ENCODE measurements around the gene PAN2.

DNA sequence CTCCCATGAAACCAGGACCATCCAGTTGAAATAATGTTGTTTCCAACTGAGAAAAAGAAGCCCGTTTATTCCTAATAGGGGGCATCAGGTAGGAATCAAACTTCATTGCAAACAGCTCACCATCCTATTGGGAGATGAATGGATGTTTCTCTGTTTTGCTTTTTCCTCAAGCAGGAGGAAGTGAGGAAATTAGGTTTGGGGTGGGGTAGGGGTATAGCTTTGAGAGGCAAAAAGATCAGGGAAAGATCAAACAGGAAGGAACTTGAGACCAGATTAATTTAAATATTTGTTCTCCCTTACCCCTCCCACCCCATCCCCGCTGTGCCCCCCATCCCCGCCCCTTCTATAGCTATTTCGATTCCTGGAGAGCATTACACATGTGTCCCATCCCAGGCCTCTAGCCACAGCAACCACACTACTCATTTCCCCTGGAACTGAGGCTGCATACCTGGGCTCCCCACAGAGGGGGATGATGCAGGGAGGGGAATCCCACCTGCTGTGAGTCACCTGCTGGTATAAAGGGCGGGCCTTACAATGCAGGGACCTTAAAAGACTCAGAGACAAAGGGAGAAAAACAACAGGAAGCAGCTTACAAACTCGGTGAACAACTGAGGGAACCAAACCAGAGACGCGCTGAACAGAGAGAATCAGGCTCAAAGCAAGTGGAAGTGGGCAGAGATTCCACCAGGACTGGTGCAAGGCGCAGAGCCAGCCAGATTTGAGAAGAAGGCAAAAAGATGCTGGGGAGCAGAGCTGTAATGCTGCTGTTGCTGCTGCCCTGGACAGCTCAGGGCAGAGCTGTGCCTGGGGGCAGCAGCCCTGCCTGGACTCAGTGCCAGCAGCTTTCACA is 4.7 kb upstream of the PAN2 start, which contains the start of gene IL23A:
- TF ChIP-seq, protein P1, sequence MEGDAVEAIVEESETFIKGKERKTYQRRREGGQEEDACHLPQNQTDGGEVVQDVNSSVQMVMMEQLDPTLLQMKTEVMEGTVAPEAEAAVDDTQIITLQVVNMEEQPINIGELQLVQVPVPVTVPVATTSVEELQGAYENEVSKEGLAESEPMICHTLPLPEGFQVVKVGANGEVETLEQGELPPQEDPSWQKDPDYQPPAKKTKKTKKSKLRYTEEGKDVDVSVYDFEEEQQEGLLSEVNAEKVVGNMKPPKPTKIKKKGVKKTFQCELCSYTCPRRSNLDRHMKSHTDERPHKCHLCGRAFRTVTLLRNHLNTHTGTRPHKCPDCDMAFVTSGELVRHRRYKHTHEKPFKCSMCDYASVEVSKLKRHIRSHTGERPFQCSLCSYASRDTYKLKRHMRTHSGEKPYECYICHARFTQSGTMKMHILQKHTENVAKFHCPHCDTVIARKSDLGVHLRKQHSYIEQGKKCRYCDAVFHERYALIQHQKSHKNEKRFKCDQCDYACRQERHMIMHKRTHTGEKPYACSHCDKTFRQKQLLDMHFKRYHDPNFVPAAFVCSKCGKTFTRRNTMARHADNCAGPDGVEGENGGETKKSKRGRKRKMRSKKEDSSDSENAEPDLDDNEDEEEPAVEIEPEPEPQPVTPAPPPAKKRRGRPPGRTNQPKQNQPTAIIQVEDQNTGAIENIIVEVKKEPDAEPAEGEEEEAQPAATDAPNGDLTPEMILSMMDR (IDR thresholded peaks at IDR 0.05; ENCODE audit: insufficient read depth, low read depth, low read length) = no peak
- TF ChIP-seq EZH2 (IDR thresholded peaks at IDR 0.05; ENCODE audit: insufficient read depth, low read length) = no peak
